ENCODE measurements around the gene KIF3A. TPM values are rescaled to one million over a fixed set of nuclear protein-coding genes. Genes with fewer than 3 reads are reported as not detected.

The KIF3A gene
- total RNA-seq, 4 donors from 2014 or later: 2.6 to 15.0 (median 6.3) TPM

DNA sequence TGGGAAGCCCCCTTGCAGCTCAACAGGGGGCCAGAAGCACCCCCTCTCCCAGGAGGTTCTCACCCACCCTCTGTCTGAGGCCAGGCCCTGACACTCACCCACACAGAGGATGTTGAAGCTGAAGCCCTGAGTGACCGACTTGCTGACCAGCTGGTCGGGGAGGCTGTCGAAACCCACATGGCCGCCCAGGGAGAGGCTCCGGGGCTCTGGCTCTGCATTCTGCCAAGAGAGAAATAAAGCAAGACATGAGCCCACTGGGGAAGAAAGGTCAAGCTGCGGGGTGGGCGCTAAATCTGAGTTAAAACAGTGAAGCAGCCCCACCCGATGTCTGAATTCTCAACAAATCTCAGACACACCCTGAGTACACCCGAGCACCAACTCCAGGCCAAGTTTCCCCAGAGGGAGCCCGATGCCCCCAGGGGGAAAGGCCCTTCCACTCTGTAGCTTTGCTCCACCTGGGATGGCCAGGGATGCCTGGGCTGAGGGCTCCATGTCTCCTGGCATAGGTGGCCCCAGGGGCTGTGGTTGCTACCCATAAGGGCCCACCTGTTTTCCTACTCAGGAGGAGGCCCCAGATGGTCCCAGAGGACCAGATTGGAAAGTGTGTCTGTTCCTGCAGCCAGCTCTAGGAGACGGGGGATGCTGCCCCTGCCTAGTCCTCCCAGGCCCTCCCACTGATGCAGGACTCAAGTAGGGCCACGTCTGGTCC is 28.1 kb upstream of the KIF3A start:
- no peaks in the 10 kb centered on the region for H3K9me3 ChIP-seq
- DNase-seq (ENCODE audit: low spot score in 2 of 2): peak in 1 of 2 donors; percentile 71
- H3K36me3 ChIP-seq: peaks cover 50% of the 10 kb centered on the region
- H3K27me3 ChIP-seq: no peaks in the 10 kb centered on the region
- no peak overlapping the region for H3K27ac ChIP-seq
- peaks cover 43% of the 10 kb centered on the region for H3K4me1 ChIP-seq
- WGBS: 73% methylated on average over 12 of the region's 12 CpGs
- no peak overlapping the region for H3K4me3 ChIP-seq
- no peak for TF ChIP-seq EP300 (IDR thresholded peaks at IDR 0.05)
- no peak for TF ChIP-seq POLR2AphosphoS5 (IDR thresholded peaks at IDR 0.05)
- TF ChIP-seq CTCF (IDR thresholded peaks at IDR 0.05): no peak
- TF ChIP-seq POLR2A (IDR thresholded peaks at IDR 0.05): no peak

- H3K4me1 ChIP-seq: peaks cover 40% of the 10 kb centered on the region
- H3K36me3 ChIP-seq: peaks cover 57% of the 10 kb centered on the region
- H3K9me3 ChIP-seq: no peaks in the 10 kb centered on the region
- peak in 1 of 2 donors; percentile 69 for DNase-seq (ENCODE audit: low spot score in 2 of 2)
- H3K27me3 ChIP-seq: no peaks in the 10 kb centered on the region
- no peak overlapping the region for H3K27ac ChIP-seq
- no peak overlapping the region for H3K4me3 ChIP-seq
- 93% methylated on average over 7 of the region's 7 CpGs for WGBS
- TF ChIP-seq POLR2A (IDR thresholded peaks at IDR 0.05) (no peak), EP300 (IDR thresholded peaks at IDR 0.05) (no peak), CTCF (IDR thresholded peaks at IDR 0.05) (no peak), POLR2AphosphoS5 (IDR thresholded peaks at IDR 0.05) (no peak)
These were observed 27.4 kb upstream of the KIF3A start for GRCh38 chr5:132764671-132765238.

DNA sequence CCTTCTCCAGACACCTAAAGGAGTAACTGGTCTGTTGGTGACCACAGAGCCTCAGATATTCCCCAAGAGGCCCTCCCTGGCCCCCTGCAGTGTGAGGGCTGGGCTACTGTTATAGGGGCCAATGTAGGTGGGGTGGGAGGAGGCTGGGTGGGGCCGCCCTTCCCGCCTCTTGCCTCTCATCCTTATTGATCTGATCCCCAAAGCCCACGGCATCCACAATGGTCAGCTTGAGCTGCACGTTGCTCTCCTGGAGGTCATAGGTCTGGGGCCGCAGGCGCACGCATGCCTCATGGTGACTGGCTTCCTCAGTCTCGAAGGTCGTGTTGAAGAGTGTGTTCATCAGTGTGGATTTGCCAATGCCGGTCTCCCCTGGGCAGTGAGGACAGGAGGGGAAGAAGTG is 26.7 kb upstream of the KIF3A start:
- Histone ChIP-seq H3K27me3 (no peaks in the 10 kb centered on the region), H3K4me1 (peaks cover 35% of the 10 kb centered on the region), H3K4me3 (no peak overlapping the region), H3K27ac (no peak overlapping the region), H3K9me3 (no peaks in the 10 kb centered on the region), H3K36me3 (peaks cover 64% of the 10 kb centered on the region)
- TF ChIP-seq EP300 (IDR thresholded peaks at IDR 0.05) (no peak), POLR2A (IDR thresholded peaks at IDR 0.05) (no peak), CTCF (IDR thresholded peaks at IDR 0.05) (no peak), POLR2AphosphoS5 (IDR thresholded peaks at IDR 0.05) (no peak)
- WGBS: no CpG with 5 or more reads among the region's 10 CpGs
- DNase-seq (ENCODE audit: low spot score in 2 of 2): peak in 1 of 2 donors; percentile 38

GRCh38 chr5:132763181-132764036 is 26.1 kb upstream of the KIF3A start:
- H3K9me3 ChIP-seq: no peaks in the 10 kb centered on the region
- no peak for TF ChIP-seq POLR2A (IDR thresholded peaks at IDR 0.05)
- TF ChIP-seq CTCF (IDR thresholded peaks at IDR 0.05): no peak
- no peak for TF ChIP-seq POLR2AphosphoS5 (IDR thresholded peaks at IDR 0.05)
- TF ChIP-seq EP300 (IDR thresholded peaks at IDR 0.05): no peak
- no peaks in the 10 kb centered on the region for H3K27me3 ChIP-seq
- peak in 1 of 2 donors; percentile 56 for DNase-seq (ENCODE audit: low spot score in 2 of 2)
- 92% methylated on average over 17 of the region's 17 CpGs for WGBS
- H3K4me3 ChIP-seq: no peak overlapping the region
- H3K36me3 ChIP-seq: peaks cover 71% of the 10 kb centered on the region
- peaks cover 32% of the 10 kb centered on the region for H3K4me1 ChIP-seq
- no peak overlapping the region for H3K27ac ChIP-seq
